GM12878 (cell line): ENCODE results near the gene MYO7B. TPM values are rescaled to one million over a fixed set of nuclear protein-coding genes. Genes with fewer than 3 reads are reported as not detected.

ENCODE experiments used
- ATAC-seq: fragments of 200-7000 bp; cut with Tn5 transposase; 3 replicates; pipeline ENCODE4 v1.9.1; 2020; ENCODE audit warnings: mild to moderate bottlenecking, moderate library complexity
- BruUV-seq: library from RNA; stranded (reverse); fragments of 400-500 nt; replicated peaks from 2 replicates; lab custom pipeline; 2021; lab: Mats Ljungman, UMichigan
- CTCF ChIA-PET: fragments of 300-600 bp; sonication (Branson Sonifier 250); formaldehyde crosslinking; extraction: SDS; loops from one replicate; lab custom pipeline; 2021; ENCODE audit warnings: inconsistent platforms; lab: Yijun Ruan, JAX
- POLR2A ChIA-PET: fragments of 350-600 bp; formaldehyde crosslinking; extraction: SDS; loops from one replicate; lab custom pipeline; 2021; ENCODE audit warnings: inconsistent platforms; lab: Charles Lee
- RAD21 ChIA-PET: fragments of 300-600 bp; sonication (Branson Sonifier 250); formaldehyde crosslinking; loops from one replicate; lab custom pipeline; 2023; ENCODE audit warnings: antibody characterized with exemption; ENCODE audit not compliant: unreplicated experiment; lab: Charles Lee
- SMC1A ChIA-PET: fragments of 300-600 bp; sonication (Branson Sonifier 250); formaldehyde crosslinking; loops from one replicate; lab custom pipeline; 2023; ENCODE audit not compliant: unreplicated experiment, uncharacterized antibody; lab: Charles Lee
- DNase-seq: peaks from one replicate; pipeline ENCODE4 v3.0.0-alpha.2; 2011; ENCODE audit warnings: low read depth, low spot score
- FAIRE-seq: peaks from 3 replicates; lab custom pipeline; 2011; peaks lifted over from hg19 to GRCh38; lab: Jason Lieb, UNC
- H2AFZ ChIP-seq: 2 replicates; pipeline ENCODE4 v1.6.0; 2011; ENCODE audit warnings: low read depth, low read length, control low read depth; ENCODE audit not compliant: control insufficient read depth
- H3K27ac ChIP-seq: 2 replicates; pipeline ENCODE4 v1.5.1; 2011; ENCODE audit warnings: control low read depth; ENCODE audit not compliant: control insufficient read depth, insufficient read depth
- H3K27me3 ChIP-seq, 2 experiments: replicated peaks in 1 of 2; 2 replicates each; pipeline versions ENCODE4 v1.6.0 to v1.6.1; 2011; ENCODE audit warnings: low read length in 1 of 2; ENCODE audit not compliant: control insufficient read depth in 2 of 2, insufficient read depth in 2 of 2
- H3K36me3 ChIP-seq, 2 experiments: 2 replicates each; pipeline ENCODE4 v1.5.1; 2011; ENCODE audit warnings: low read length in 1 of 2; ENCODE audit not compliant: control insufficient read depth in 2 of 2, insufficient read depth in 2 of 2
- H3K4me1 ChIP-seq: 2 replicates; pipeline ENCODE4 v1.6.1; 2011; ENCODE audit warnings: mild to moderate bottlenecking, low read length, moderate library complexity, mixed read lengths; ENCODE audit not compliant: control insufficient read depth, insufficient read depth
- H3K4me2 ChIP-seq: 2 replicates; pipeline ENCODE4 v1.6.0; 2011; ENCODE audit warnings: control low read depth; ENCODE audit not compliant: control insufficient read depth, insufficient read depth
- H3K4me3 ChIP-seq: fragments of 200-600 bp; sonication (generic); 2 replicates; pipeline ENCODE4 v1.5.1; 2016
- H3K79me2 ChIP-seq: 2 replicates; pipeline ENCODE4 v1.6.0; 2011; ENCODE audit warnings: low read length; ENCODE audit not compliant: control insufficient read depth, insufficient read depth
- H3K9ac ChIP-seq: 2 replicates; pipeline ENCODE4 v1.8.0; 2011; ENCODE audit warnings: low read length, control low read depth, mixed read lengths; ENCODE audit not compliant: control insufficient read depth, insufficient read depth
- H3K9me3 ChIP-seq: replicated peaks from 3 replicates; pipeline ENCODE4 v1.5.1; 2011; ENCODE audit warnings: mild to moderate bottlenecking, low read length; ENCODE audit not compliant: control insufficient read depth, insufficient read depth
- H4K20me1 ChIP-seq: 2 replicates; pipeline ENCODE4 v1.6.0; 2011; ENCODE audit not compliant: control insufficient read depth, insufficient read depth
- CBX5 ChIP-seq: sonication (generic); IDR thresholded peaks from 2 replicates; pipeline ENCODE4 v1.6.1; 2016; ENCODE audit warnings: low read depth, moderate library complexity, mild to moderate bottlenecking, inconsistent platforms
- EED ChIP-seq: sonication (generic); IDR thresholded peaks from 2 replicates; pipeline ENCODE4 v1.6.1; 2016; ENCODE audit warnings: antibody characterized with exemption, low read depth
- EGR1 ChIP-seq, 2 experiments: IDR thresholded peaks; 1 replicate in 1 of 2; 2 replicates in 1 of 2; pipeline ENCODE4 v1.6.1; 2011 to 2012; ENCODE audit warnings: low read depth in 2 of 2, low read length in 2 of 2, borderline replicate concordance in 1 of 2, mild to moderate bottlenecking in 1 of 2, moderate library complexity in 1 of 2
- GABPA ChIP-seq: IDR thresholded peaks from 2 replicates; pipeline ENCODE4 v1.6.1; 2014; ENCODE audit warnings: antibody characterized with exemption, low read depth, mild to moderate bottlenecking, inconsistent platforms
- IKZF2 ChIP-seq, 2 experiments: fragments of 450-650 bp; IDR thresholded peaks; 2 replicates each; pipeline ENCODE4 v1.6.1; 2017; ENCODE audit warnings: mild to moderate bottlenecking in 2 of 2, moderate library complexity in 2 of 2
- JUNB ChIP-seq: IDR thresholded peaks from 2 replicates; pipeline ENCODE4 v1.6.1; 2016; ENCODE audit warnings: antibody characterized with exemption, mild to moderate bottlenecking
- MYC ChIP-seq: IDR thresholded peaks from 2 replicates; pipeline ENCODE4 v1.6.1; 2011; ENCODE audit warnings: mild to moderate bottlenecking, low read length, moderate library complexity, inconsistent platforms; ENCODE audit not compliant: insufficient read depth, insufficient replicate concordance, insufficient read length, severe bottlenecking
- PAX5 ChIP-seq: IDR thresholded peaks from 2 replicates; pipeline ENCODE4 v1.6.1; 2011; ENCODE audit warnings: low read depth, low read length, borderline replicate concordance
- PML ChIP-seq: IDR thresholded peaks from 2 replicates; pipeline ENCODE4 v1.6.1; 2012; ENCODE audit warnings: low read length, inconsistent platforms
- POLR2A ChIP-seq: IDR thresholded peaks from 2 replicates; pipeline ENCODE4 v1.6.1; 2011; ENCODE audit warnings: low read depth, mild to moderate bottlenecking, low read length
- RUNX3 ChIP-seq: IDR thresholded peaks from 2 replicates; pipeline ENCODE4 v1.6.1; 2012; ENCODE audit warnings: low read length, inconsistent platforms
- SUZ12 ChIP-seq: fragments of 200-600 bp; sonication (generic); IDR thresholded peaks from one replicate; pipeline ENCODE4 v1.6.1; 2018; ENCODE audit warnings: antibody characterized with exemption, mild to moderate bottlenecking; ENCODE audit not compliant: unreplicated experiment
- USF1 ChIP-seq: IDR thresholded peaks from 2 replicates; pipeline ENCODE4 v1.6.1; 2011; ENCODE audit warnings: borderline replicate concordance, low read depth, mild to moderate bottlenecking, moderate library complexity, mixed read lengths, low read length; ENCODE audit not compliant: insufficient read depth; ENCODE audit errors: extremely low read length
- WGBS: methylation state at CpG from one replicate; pipeline ENCODE4 v1.1.6; 2016; ENCODE audit warnings: low lambda C conversion rate; ENCODE audit not compliant: insufficient replicate concordance, insufficient coverage; ENCODE audit errors: missing lambda C conversion rate; 5-methylcytosine and 5-hydroxymethylcytosine counted together
- in situ Hi-C: fragments of 300-500 bp; cut with MboI; formaldehyde crosslinking; loops from 9 replicates; pipeline ENCODE4 v1.14.3; 2018; ENCODE audit warnings: mixed read lengths
- intact Hi-C: fragments of 100-400 bp; cut with micrococcal nuclease; formaldehyde crosslinking; loops from one replicate; pipeline ENCODE4 v1.14.2; 2022; ENCODE audit not compliant: unreplicated experiment
- polyA plus RNA-seq, 11 experiments: library from polyadenylated mRNA; depleted of rRNA in 4 of 11; unstranded in 6 of 11; stranded (reverse) in 5 of 11; fragments of >200 nt; fragmentation: Nextera tagmentation in 4 of 11; fragmentation: Illumina TruSeq in 1 of 11; extraction: Ambion mirVana in 4 of 11; extraction: Trizol in 1 of 11; gene quantifications; 1 replicate in 1 of 11; 2 replicates in 10 of 11; pipeline versions ENCODE4 v1.2.1 to v1.2.3, GENCODE V29; 2011 to 2016; ENCODE audit warnings: inconsistent platforms in 2 of 11, missing spikeins in 2 of 11, low read depth in 1 of 11
- total RNA-seq, 4 experiments: library from RNA; depleted of rRNA in 3 of 4; stranded (reverse); fragments of >200 nt in 3 of 4; fragmentation: Illumina TruSeq in 1 of 4; extraction: Trizol in 1 of 4; gene quantifications; 2 replicates each; pipeline versions ENCODE4 v1.2.1 to v1.2.3, GENCODE V29; 2013 to 2021
- TF ChIP-seq, protein P1 (sequence below): fragments of 450-650 bp; formaldehyde crosslinking; IDR thresholded peaks from 2 replicates; pipeline ENCODE4 v1.4.0; 2022; ENCODE audit warnings: mild to moderate bottlenecking, moderate library complexity
- TF ChIP-seq, protein P2 (sequence below): IDR thresholded peaks from 2 replicates; pipeline ENCODE4 v1.6.1; 2011; ENCODE audit warnings: mild to moderate bottlenecking, low read depth, low read length, moderate library complexity; ENCODE audit not compliant: insufficient replicate concordance
- TF ChIP-seq, protein P3 (sequence below): fragments of 450-650 bp; conservative IDR thresholded peaks from 2 replicates; pipeline ENCODE4 v1.6.1; 2017; ENCODE audit warnings: mild to moderate bottlenecking, moderate library complexity

The MYO7B gene
- total and polyA plus RNA-seq, 10 of the 15 experiments (the other 5 are each of a cell fraction or from before 2014, with no cell fraction given): 0.08 to 4.8 (median 1.2) TPM

DNA sequence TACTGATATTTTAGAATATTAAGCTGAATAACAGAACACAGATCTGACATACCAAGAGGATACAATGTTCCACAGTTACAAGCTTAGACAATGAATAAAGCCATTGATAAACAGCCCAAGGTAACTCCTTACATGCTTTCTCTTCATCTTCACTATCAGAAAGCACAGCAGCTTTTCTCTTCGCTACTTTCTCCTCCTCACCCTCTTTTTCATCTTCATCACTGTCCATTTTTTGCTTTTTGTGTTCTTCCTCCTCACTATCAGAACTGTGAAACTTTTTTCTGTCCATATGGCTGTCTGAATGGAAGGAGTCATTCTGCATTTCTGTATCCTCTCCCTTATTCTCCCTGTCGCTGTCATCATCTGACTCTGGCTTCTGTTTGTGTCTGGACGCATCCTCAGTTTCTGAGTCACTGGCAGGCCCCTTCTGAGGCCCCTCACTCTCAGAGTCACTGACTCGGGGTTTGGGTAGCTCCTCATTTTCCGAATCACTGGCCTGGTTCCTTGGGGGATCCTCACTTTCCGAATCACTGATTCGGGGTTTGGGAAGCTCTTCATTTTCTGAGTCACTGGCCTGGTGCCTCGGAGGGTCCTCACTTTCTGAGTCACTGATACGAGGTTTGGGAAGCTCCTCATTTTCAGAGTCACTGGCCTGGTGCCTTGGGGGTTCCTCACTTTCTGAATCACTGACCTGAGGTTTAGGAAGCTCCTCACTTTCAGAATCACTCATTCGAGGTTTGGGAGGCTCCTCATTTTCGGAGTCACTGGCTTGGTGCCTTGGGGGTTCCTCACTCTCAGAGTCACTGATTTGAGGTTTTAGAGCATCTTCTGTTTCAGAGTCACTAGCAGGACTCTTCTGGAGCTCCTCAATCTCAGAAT is 30.7 kb upstream of the MYO7B start:
- Histone ChIP-seq H3K9me3 (no peaks in the 10 kb centered on the region), H2AFZ (no peak overlapping the region), H4K20me1 (no peaks in the 10 kb centered on the region), H3K4me3 (no peak overlapping the region), H3K27ac (peak overlapping the region; percentile 15; the same call in 1 of the 2 replicates), H3K4me1 (no peaks in the 10 kb centered on the region), H3K79me2 (peaks cover 32% of the 10 kb centered on the region), H3K27me3 (no peaks in the 10 kb centered on the region), H3K36me3 (peaks cover 11 to 15% of the 10 kb centered on the region in 2 experiments), H3K4me2 (no peak overlapping the region), H3K9ac (no peak overlapping the region)
- ChIA-PET RAD21 (no interaction called here), SMC1A (interaction anchor here (0.9 to 2.4 kb wide), 6 partner anchors 12 to 59 kb away, joined by 3 to 9 read pairs (median 4); partner anchors contain the start of gene IWS1), CTCF (interaction anchor here (0.6 to 1.6 kb wide), 4 partner anchors 7 to 307 kb away, joined by 3 to 6 read pairs (median 3); no protein-coding TSS in a partner anchor), POLR2A (no interaction called here)
- TSS peak; percentile 46 for BruUV-seq
- no peak for FAIRE-seq
- DNase-seq: no peak
- intact Hi-C loops (no loop called here), in situ Hi-C loops (no loop called here)
- ATAC-seq: no peak
- WGBS: 29% methylated on average over 11 of the region's 11 CpGs
- TF ChIP-seq, protein P1, sequence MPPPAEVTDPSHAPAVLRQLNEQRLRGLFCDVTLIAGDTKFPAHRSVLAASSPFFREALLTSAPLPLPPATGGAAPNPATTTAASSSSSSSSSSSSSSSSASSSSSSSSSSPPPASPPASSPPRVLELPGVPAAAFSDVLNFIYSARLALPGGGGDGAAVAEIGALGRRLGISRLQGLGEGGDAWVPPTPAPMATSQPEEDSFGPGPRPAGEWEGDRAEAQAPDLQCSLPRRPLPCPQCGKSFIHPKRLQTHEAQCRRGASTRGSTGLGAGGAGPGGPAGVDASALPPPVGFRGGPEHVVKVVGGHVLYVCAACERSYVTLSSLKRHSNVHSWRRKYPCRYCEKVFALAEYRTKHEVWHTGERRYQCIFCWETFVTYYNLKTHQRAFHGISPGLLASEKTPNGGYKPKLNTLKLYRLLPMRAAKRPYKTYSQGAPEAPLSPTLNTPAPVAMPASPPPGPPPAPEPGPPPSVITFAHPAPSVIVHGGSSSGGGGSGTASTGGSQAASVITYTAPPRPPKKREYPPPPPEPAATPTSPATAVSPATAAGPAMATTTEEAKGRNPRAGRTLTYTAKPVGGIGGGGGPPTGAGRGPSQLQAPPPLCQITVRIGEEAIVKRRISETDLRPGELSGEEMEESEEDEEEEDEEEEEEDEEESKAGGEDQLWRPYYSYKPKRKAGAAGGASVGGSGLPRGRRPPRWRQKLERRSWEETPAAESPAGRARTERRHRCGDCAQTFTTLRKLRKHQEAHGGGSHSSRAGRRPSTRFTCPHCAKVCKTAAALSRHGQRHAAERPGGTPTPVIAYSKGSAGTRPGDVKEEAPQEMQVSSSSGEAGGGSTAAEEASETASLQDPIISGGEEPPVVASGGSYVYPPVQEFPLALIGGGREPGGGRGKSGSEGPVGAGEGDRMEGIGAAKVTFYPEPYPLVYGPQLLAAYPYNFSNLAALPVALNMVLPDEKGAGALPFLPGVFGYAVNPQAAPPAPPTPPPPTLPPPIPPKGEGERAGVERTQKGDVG (CRISPR knock-in tag): no peak
- TF ChIP-seq IKZF2 (IDR thresholded peaks at IDR 0.05): peak; percentile 27 to 37; a peak in 1 of 4 replicates
- no peak for TF ChIP-seq SUZ12
- TF ChIP-seq, protein P2, sequence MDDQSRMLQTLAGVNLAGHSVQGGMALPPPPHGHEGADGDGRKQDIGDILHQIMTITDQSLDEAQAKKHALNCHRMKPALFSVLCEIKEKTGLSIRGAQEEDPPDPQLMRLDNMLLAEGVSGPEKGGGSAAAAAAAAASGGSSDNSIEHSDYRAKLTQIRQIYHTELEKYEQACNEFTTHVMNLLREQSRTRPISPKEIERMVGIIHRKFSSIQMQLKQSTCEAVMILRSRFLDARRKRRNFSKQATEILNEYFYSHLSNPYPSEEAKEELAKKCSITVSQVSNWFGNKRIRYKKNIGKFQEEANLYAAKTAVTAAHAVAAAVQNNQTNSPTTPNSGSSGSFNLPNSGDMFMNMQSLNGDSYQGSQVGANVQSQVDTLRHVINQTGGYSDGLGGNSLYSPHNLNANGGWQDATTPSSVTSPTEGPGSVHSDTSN: no peak
- no peak for TF ChIP-seq EGR1 (IDR thresholded peaks at IDR 0.05; ENCODE audit: borderline replicate concordance in 1 of 2, low read depth in 2 of 2, low read length in 2 of 2)
- TF ChIP-seq GABPA: no peak
- no peak for TF ChIP-seq PAX5
- peak; percentile 89 for TF ChIP-seq EED
- no peak for TF ChIP-seq PML
- peak; percentile 69 for TF ChIP-seq JUNB
- peak; percentile 75 for TF ChIP-seq RUNX3
- no peak for TF ChIP-seq CBX5
- TF ChIP-seq, protein P3, sequence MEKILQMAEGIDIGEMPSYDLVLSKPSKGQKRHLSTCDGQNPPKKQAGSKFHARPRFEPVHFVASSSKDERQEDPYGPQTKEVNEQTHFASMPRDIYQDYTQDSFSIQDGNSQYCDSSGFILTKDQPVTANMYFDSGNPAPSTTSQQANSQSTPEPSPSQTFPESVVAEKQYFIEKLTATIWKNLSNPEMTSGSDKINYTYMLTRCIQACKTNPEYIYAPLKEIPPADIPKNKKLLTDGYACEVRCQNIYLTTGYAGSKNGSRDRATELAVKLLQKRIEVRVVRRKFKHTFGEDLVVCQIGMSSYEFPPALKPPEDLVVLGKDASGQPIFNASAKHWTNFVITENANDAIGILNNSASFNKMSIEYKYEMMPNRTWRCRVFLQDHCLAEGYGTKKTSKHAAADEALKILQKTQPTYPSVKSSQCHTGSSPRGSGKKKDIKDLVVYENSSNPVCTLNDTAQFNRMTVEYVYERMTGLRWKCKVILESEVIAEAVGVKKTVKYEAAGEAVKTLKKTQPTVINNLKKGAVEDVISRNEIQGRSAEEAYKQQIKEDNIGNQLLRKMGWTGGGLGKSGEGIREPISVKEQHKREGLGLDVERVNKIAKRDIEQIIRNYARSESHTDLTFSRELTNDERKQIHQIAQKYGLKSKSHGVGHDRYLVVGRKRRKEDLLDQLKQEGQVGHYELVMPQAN: no peak
- no peak for TF ChIP-seq MYC
- no peak for TF ChIP-seq POLR2A
- TF ChIP-seq USF1: no peak
